ENCODE results near the gene MAS1L.

The MAS1L gene

DNA sequence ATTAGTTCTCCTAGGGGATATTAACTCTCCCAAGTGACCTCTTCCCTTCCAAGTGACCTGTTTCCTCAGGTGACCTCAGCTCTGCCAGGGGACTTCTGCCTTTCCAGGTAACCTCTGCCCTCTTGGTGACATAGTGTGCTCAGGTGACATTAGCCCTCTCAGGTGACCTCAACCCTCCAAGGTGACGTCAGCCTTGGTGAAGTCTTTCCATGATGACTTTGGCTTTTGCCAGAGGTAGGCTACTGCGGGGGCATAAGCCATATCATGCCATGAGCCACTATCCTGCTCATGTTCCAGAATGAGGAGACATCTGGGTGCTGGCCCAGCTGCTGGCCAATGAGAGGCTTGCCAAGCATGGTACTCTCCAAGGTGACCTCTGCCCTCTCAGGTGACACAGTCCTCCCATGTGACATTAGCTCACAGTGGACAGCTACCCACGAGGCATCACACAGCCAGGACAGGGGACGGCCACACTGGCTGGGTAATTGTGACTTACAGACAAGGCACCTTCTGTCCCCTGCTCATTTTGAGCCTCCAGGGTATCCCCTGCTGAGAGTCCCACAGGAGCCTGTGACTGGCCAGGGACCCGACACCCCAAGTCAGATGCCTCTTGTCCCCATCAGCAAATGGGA lies 40.7 kb upstream of the MAS1L start:
- Histone ChIP-seq H3K9me2 (replicated peaks; ENCODE audit: control insufficient read depth, low read length) (no peaks in the 10 kb centered on the region), H3K79me2 (ENCODE audit: control insufficient read depth, low read length) (no peaks in the 10 kb centered on the region), H3K36me3 (ENCODE audit: control insufficient read depth, low read length) (no peaks in the 10 kb centered on the region), H3F3A (ENCODE audit: control insufficient read depth, insufficient read depth) (no peaks in the 10 kb centered on the region), H3K4me2 (ENCODE audit: low read length) (no peak overlapping the region), H3K4me3 (ENCODE audit: low read length) (no peak overlapping the region), H3K9me3 (ENCODE audit: control insufficient read depth, insufficient read depth, low read length) (0 out of 2 replicates have a peak, but pooled peaks cover 2% of the 10 kb centered on the region), H4K20me1 (ENCODE audit: control insufficient read depth, insufficient read depth, low read depth, low read length) (no peaks in the 10 kb centered on the region), H3K27ac (ENCODE audit: low read depth, low read length) (no peak overlapping the region), H3K27me3 (ENCODE audit: control insufficient read depth, low read length) (no peaks in the 10 kb centered on the region; the same call in 1 of the 2 replicates), H3K4me1 (ENCODE audit: control insufficient read depth, low read length) (no peaks in the 10 kb centered on the region)
- TF ChIP-seq EZH2phosphoT487 (IDR thresholded peaks at IDR 0.05; ENCODE audit: borderline replicate concordance, low read length) = no peak
- TF ChIP-seq, protein P1, sequence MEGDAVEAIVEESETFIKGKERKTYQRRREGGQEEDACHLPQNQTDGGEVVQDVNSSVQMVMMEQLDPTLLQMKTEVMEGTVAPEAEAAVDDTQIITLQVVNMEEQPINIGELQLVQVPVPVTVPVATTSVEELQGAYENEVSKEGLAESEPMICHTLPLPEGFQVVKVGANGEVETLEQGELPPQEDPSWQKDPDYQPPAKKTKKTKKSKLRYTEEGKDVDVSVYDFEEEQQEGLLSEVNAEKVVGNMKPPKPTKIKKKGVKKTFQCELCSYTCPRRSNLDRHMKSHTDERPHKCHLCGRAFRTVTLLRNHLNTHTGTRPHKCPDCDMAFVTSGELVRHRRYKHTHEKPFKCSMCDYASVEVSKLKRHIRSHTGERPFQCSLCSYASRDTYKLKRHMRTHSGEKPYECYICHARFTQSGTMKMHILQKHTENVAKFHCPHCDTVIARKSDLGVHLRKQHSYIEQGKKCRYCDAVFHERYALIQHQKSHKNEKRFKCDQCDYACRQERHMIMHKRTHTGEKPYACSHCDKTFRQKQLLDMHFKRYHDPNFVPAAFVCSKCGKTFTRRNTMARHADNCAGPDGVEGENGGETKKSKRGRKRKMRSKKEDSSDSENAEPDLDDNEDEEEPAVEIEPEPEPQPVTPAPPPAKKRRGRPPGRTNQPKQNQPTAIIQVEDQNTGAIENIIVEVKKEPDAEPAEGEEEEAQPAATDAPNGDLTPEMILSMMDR (IDR thresholded peaks at IDR 0.05; ENCODE audit: low read depth, low read length, poor library complexity, severe bottlenecking) = no peak

DNA sequence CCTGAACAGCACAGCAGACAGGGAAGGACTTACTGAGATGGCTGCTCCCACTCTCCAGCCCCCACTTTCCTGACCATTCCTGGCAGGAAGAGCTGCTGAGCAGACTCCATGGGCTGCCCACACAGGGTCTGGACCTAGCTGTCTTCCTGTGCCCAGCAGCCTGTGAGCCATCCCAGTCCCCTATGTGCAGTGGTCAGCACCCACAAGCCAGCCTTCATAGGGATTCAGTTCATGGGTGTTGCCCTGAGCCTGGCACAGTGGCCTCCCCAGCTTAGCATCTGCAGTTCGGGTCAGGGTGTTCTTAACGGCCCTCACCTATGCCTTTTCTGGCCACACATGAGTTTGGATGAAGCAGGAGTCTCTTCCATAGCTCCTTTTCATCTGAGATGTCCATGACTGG lies 39.8 kb upstream of the MAS1L start:
- H3K4me1 ChIP-seq (ENCODE audit: control insufficient read depth, low read length) = no peaks in the 10 kb centered on the region
- H3K4me2 ChIP-seq (ENCODE audit: low read length) = no peak overlapping the region
- no peak overlapping the region for H3K27ac ChIP-seq (ENCODE audit: low read depth, low read length)

DNA sequence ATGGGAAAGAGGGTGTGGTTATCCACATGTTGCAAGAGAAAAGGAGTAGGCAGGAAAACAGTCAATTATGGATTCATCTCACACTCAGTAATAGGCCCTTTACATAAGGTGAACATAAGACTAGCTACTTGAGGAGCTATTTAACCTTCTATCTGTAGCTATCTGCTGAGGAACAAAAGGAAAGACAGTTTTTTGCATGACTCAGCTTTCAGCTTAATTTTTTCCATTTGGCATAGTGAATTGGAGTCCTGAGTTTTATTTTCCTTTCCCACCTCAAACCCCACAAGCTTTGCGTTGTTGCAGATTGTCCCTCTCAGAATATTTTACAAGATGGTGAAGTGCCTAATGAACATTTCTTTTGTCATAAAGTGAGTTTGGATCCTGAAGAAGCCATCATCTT lies 39.4 kb upstream of the MAS1L start:
- no peaks in the 10 kb centered on the region for H3K4me1 ChIP-seq (ENCODE audit: control insufficient read depth, low read length)
- no peak overlapping the region for H3K4me3 ChIP-seq (ENCODE audit: low read length)
- no peaks in the 10 kb centered on the region for H3K79me2 ChIP-seq (ENCODE audit: control insufficient read depth, low read length)
- no peaks in the 10 kb centered on the region for H3K9me2 ChIP-seq (replicated peaks; ENCODE audit: control insufficient read depth, low read length)
- no peak for TF ChIP-seq EZH2phosphoT487 (IDR thresholded peaks at IDR 0.05; ENCODE audit: borderline replicate concordance, low read length)
- TF ChIP-seq, protein P1 (IDR thresholded peaks at IDR 0.05; ENCODE audit: low read depth, low read length, poor library complexity, severe bottlenecking) = no peak
- no peaks in the 10 kb centered on the region for H3K36me3 ChIP-seq (ENCODE audit: control insufficient read depth, low read length)
- no peaks in the 10 kb centered on the region; the same call in 1 of the 2 replicates for H3K27me3 ChIP-seq (ENCODE audit: control insufficient read depth, low read length)
- no peak overlapping the region for H3K4me2 ChIP-seq (ENCODE audit: low read length)
- no peaks in the 10 kb centered on the region for H3F3A ChIP-seq (ENCODE audit: control insufficient read depth, insufficient read depth)
- H3K27ac ChIP-seq (ENCODE audit: low read depth, low read length) = no peak overlapping the region
- H4K20me1 ChIP-seq (ENCODE audit: control insufficient read depth, insufficient read depth, low read depth, low read length) = no peaks in the 10 kb centered on the region
- 0 out of 2 replicates have a peak, but pooled peaks cover 3% of the 10 kb centered on the region for H3K9me3 ChIP-seq (ENCODE audit: control insufficient read depth, insufficient read depth, low read length)

More for the DNA sequence above, 39.8 kb upstream of the MAS1L start:
- Histone ChIP-seq H3K9me2 (replicated peaks; ENCODE audit: control insufficient read depth, low read length) (no peaks in the 10 kb centered on the region), H3K27me3 (ENCODE audit: control insufficient read depth, low read length) (no peaks in the 10 kb centered on the region; the same call in 1 of the 2 replicates), H3K4me3 (ENCODE audit: low read length) (no peak overlapping the region), H3K79me2 (ENCODE audit: control insufficient read depth, low read length) (no peaks in the 10 kb centered on the region), H3F3A (ENCODE audit: control insufficient read depth, insufficient read depth) (no peaks in the 10 kb centered on the region), H3K9me3 (ENCODE audit: control insufficient read depth, insufficient read depth, low read length) (0 out of 2 replicates have a peak, but pooled peaks cover 3% of the 10 kb centered on the region), H3K36me3 (ENCODE audit: control insufficient read depth, low read length) (no peaks in the 10 kb centered on the region), H4K20me1 (ENCODE audit: control insufficient read depth, insufficient read depth, low read depth, low read length) (no peaks in the 10 kb centered on the region)
- TF ChIP-seq, protein P1 (IDR thresholded peaks at IDR 0.05; ENCODE audit: low read depth, low read length, poor library complexity, severe bottlenecking) = no peak
- TF ChIP-seq EZH2phosphoT487 (IDR thresholded peaks at IDR 0.05; ENCODE audit: borderline replicate concordance, low read length) = no peak
